GM21576 (cell line): ENCODE measurements around the gene LCN10.
A peak's percentile ranks its signal among the peaks of the same experiment; 100 is the strongest.

Experiments used
- ATAC-seq: cut with Tn5 transposase; IDR thresholded peaks from one replicate; pipeline ENCODE4 v1.9.1; 2021; ENCODE audit warnings: mild to moderate bottlenecking, moderate library complexity; ENCODE audit not compliant: unreplicated experiment

LCN10 gene

GRCh38 chr9:136740491-136740890, 2.2 kb downstream of the LCN10 start:
- no peak for ATAC-seq

GRCh38 chr9:136740069-136740468, 2.7 kb downstream of the LCN10 start:
- ATAC-seq, result no peak

GRCh38 chr9:136739509-136739908, 3.2 kb downstream of the LCN10 start:
- no peak for ATAC-seq

GRCh38 chr9:136738960-136739359, 3.8 kb downstream of the LCN10 start:
- ATAC-seq, result no peak

- no peak for ATAC-seq
These were observed 6.8 kb downstream of the LCN10 start for GRCh38 chr9:136735812-136736480.

- ATAC-seq, result no peak
These were observed 7.8 kb downstream of the LCN10 start for GRCh38 chr9:136734837-136735496.

- no peak for ATAC-seq
These were observed 9.1 kb downstream of the LCN10 start for GRCh38 chr9:136733611-136734010.

GRCh38 chr9:136732444-136733178, 10.1 kb downstream of the LCN10 start:
- no peak for ATAC-seq

- no peak for ATAC-seq
These were observed 12.8 kb downstream of the LCN10 start for GRCh38 chr9:136729926-136730325.

GRCh38 chr9:136729144-136729543, 13.6 kb downstream of the LCN10 start:
- ATAC-seq, result no peak

- no peak for ATAC-seq
These were observed 14.1 kb downstream of the LCN10 start for GRCh38 chr9:136728548-136729123.

GRCh38 chr9:136728080-136728547, 14.6 kb downstream of the LCN10 start:
- ATAC-seq, result peak; percentile 67

GRCh38 chr9:136726631-136727191, 16.0 kb downstream of the LCN10 start:
- no peak for ATAC-seq

GRCh38 chr9:136726118-136726517, 16.6 kb downstream of the LCN10 start:
- no peak for ATAC-seq

GRCh38 chr9:136725612-136726011, 17.1 kb downstream of the LCN10 start:
- no peak for ATAC-seq

GRCh38 chr9:136724772-136725171, 18.0 kb downstream of the LCN10 start:
- no peak for ATAC-seq

GRCh38 chr9:136723989-136724388, 18.8 kb downstream of the LCN10 start:
- ATAC-seq, result no peak

- ATAC-seq, result no peak
These were observed 19.3 kb downstream of the LCN10 start for GRCh38 chr9:136723362-136723976.

- ATAC-seq, result no peak
These were observed 19.8 kb downstream of the LCN10 start for GRCh38 chr9:136722969-136723356.

- no peak for ATAC-seq
These were observed 20.4 kb downstream of the LCN10 start for GRCh38 chr9:136722093-136722968.
